Caco-2 (cell line): ENCODE measurements around the gene CXCR4. TPM values are rescaled to one million over a fixed set of nuclear protein-coding genes. Genes with fewer than 3 reads are reported as not detected.
"Not testable (repeated sequence)": the region's sequence is repeated elsewhere in the genome, so short reads cannot be mapped to it uniquely, and the experiment has no call there.

Source experiments
- BruUV-seq: library from RNA; stranded (reverse); fragments of 400-500 nt; replicated peaks from 2 replicates; lab custom pipeline; 2021; lab: Mats Ljungman, UMichigan
- CTCF ChIA-PET: fragments of 300-600 bp; sonication (Branson Sonifier 250); formaldehyde crosslinking; loops from one replicate; lab custom pipeline; 2022; ENCODE audit warnings: antibody characterized with exemption; lab: Charles Lee
- POLR2A ChIA-PET: fragments of 300-600 bp; sonication (Branson Sonifier 250); formaldehyde crosslinking; loops from one replicate; lab custom pipeline; 2022; ENCODE audit warnings: antibody characterized with exemption; lab: Charles Lee
- DNase-seq, 2 experiments: peaks; one replicate each; pipeline versions ENCODE4 v3.0.0 to v3.0.0-alpha.2; 2020 to 2022
- H3K27me3 ChIP-seq: replicated peaks from 2 replicates; pipeline ENCODE4 v1.6.0; 2011; ENCODE audit warnings: low read length; ENCODE audit not compliant: control insufficient read depth, insufficient read depth
- H3K36me3 ChIP-seq: 2 replicates; pipeline ENCODE4 v1.5.1; 2011; ENCODE audit warnings: low read length; ENCODE audit not compliant: control insufficient read depth, insufficient read depth
- H3K4me1 ChIP-seq: fragments of 250-450 bp; sonication (Bioruptor Pico); 2 replicates; pipeline ENCODE4 v1.5.1; 2020; ENCODE audit warnings: mild to moderate bottlenecking
- H3K4me3 ChIP-seq: 2 replicates; pipeline ENCODE4 v1.5.1; 2011; ENCODE audit warnings: low read depth, mild to moderate bottlenecking, control low read depth, low read length
- H3K9me3 ChIP-seq: fragments of 250-450 bp; sonication (Bioruptor Pico); 2 replicates; pipeline ENCODE4 v1.5.1; 2020; ENCODE audit warnings: mild to moderate bottlenecking, moderate library complexity
- H3K27ac Mint-ChIP-seq: one replicate; pipeline ENCODE4 v1.8.0; 2022; ENCODE audit warnings: mixed read lengths; ENCODE audit not compliant: unreplicated experiment
- H3K27me3 Mint-ChIP-seq: one replicate; pipeline ENCODE4 v1.8.0; 2022; ENCODE audit warnings: mixed read lengths; ENCODE audit not compliant: insufficient read depth, unreplicated experiment
- H3K36me3 Mint-ChIP-seq: one replicate; pipeline ENCODE4 v1.8.0; 2022; ENCODE audit warnings: mild to moderate bottlenecking, mixed read lengths; ENCODE audit not compliant: insufficient read depth, unreplicated experiment
- H3K4me1 Mint-ChIP-seq: one replicate; pipeline ENCODE4 v1.8.0; 2022; ENCODE audit warnings: low read depth, mixed read lengths; ENCODE audit not compliant: unreplicated experiment
- H3K4me3 Mint-ChIP-seq: one replicate; pipeline ENCODE4 v1.8.0; 2022; ENCODE audit warnings: mild to moderate bottlenecking, moderate library complexity, mixed read lengths; ENCODE audit not compliant: unreplicated experiment
- H3K9me3 Mint-ChIP-seq: one replicate; pipeline ENCODE4 v1.8.0; 2022; ENCODE audit warnings: mixed read lengths; ENCODE audit not compliant: unreplicated experiment
- intact Hi-C: fragments of 100-400 bp; cut with micrococcal nuclease; formaldehyde crosslinking; loops from one replicate; pipeline ENCODE4 v1.10.0; 2022; ENCODE audit not compliant: unreplicated experiment
- total RNA-seq: library from RNA; stranded (reverse); gene quantifications from 2 replicates; pipeline ENCODE4 v1.2.3, GENCODE V29; 2022
- TF ChIP-seq, protein P1 (sequence below), 2 experiments: fragments of 200-600 bp in 1 of 2; IDR thresholded peaks; 1 replicate in 1 of 2; 2 replicates in 1 of 2; pipeline versions ENCODE4 v1.5.1 to v1.8.0; 2011 to 2022; ENCODE audit warnings: antibody characterized with exemption in 1 of 2, control low read depth in 1 of 2, inconsistent platforms in 1 of 2, low read depth in 1 of 2, low read length in 1 of 2, mild to moderate bottlenecking in 1 of 2, moderate library complexity in 1 of 2; ENCODE audit not compliant: insufficient read depth in 1 of 2, severe bottlenecking in 1 of 2, unreplicated experiment in 1 of 2

CXCR4 gene
- total RNA-seq, 1 experiment from 2014 or later, result 1.4 TPM

DNA sequence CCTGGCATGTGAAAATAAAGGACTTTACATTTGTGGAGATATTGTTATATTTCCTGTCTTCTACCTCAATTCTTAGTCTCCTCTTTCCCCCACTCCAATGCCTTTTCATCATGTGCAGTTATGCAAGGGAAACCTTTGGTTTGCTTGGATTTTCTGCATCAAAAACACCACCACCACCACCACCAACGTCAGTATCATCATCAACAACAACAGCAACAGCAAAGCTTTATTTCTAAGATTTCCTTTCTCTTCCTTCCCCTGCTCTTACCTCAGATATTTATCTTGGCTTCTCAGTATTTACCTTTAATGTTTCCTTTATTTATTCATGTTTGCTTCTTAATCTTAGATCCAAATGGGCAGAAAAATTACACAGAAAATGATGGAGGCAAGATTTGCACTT is 26.1 kb downstream of the CXCR4 start:
- no peaks in the 10 kb centered on the region for H3K4me1 ChIP-seq
- no peak overlapping the region for H3K4me3 ChIP-seq
- Mint-ChIP-seq H3K27me3 (peaks cover 18% of the 10 kb centered on the region), H3K36me3 (no peaks in the 10 kb centered on the region), H3K4me1 (peaks cover 4% of the 10 kb centered on the region), H3K4me3 (no peak overlapping the region), H3K27ac (no peak overlapping the region), H3K9me3 (no peaks in the 10 kb centered on the region)
- TF ChIP-seq, protein P1, sequence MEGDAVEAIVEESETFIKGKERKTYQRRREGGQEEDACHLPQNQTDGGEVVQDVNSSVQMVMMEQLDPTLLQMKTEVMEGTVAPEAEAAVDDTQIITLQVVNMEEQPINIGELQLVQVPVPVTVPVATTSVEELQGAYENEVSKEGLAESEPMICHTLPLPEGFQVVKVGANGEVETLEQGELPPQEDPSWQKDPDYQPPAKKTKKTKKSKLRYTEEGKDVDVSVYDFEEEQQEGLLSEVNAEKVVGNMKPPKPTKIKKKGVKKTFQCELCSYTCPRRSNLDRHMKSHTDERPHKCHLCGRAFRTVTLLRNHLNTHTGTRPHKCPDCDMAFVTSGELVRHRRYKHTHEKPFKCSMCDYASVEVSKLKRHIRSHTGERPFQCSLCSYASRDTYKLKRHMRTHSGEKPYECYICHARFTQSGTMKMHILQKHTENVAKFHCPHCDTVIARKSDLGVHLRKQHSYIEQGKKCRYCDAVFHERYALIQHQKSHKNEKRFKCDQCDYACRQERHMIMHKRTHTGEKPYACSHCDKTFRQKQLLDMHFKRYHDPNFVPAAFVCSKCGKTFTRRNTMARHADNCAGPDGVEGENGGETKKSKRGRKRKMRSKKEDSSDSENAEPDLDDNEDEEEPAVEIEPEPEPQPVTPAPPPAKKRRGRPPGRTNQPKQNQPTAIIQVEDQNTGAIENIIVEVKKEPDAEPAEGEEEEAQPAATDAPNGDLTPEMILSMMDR (IDR thresholded peaks at IDR 0.05; ENCODE audit: insufficient read depth in 1 of 2, low read depth in 1 of 2, low read length in 1 of 2, severe bottlenecking in 1 of 2, unreplicated experiment in 1 of 2), result no peak
- ChIA-PET CTCF (no interaction called here), POLR2A (no interaction called here)
- intact Hi-C loops, result no loop called here
- H3K27me3 ChIP-seq, result no peaks in the 10 kb centered on the region
- H3K9me3 ChIP-seq, result peaks cover 5% of the 10 kb centered on the region; the same call in 1 of the 2 replicates
- no TSS peak for BruUV-seq
- H3K36me3 ChIP-seq, result no peaks in the 10 kb centered on the region
- no peak for DNase-seq

DNA sequence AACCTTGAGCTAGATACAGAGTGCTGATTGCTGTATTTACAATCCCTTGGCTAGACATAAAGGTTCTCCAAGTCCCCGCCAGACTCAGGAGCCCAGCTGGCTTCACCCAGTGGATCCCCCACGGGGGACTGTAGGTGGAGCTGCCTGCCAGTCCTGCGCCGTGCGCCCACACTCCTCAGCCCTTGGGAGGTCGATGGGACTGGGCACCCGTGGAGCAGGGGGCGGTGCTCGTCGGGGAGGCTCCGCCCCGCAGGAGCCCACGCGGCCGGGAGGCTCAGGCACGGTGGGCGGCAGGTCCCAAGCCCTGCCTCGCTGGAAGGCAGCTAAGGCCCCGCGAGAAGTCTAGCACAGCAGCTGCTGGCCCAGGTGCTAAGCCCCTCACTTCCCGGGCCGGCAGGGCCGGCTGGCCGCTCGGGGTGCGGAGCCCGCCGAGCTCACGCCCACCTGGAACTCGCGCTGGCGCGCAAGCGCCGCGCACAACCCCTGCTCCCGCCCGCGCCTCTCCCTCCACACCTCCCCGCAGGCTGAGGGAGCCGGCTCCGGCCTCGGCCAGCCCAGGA is 30.0 kb downstream of the CXCR4 start:
- H3K4me1 ChIP-seq, DNase-seq, H3K4me3 ChIP-seq, H3K9me3 ChIP-seq, H3K27me3 ChIP-seq, H3K36me3 Mint-ChIP-seq, H3K27ac Mint-ChIP-seq, intact Hi-C loops, H3K4me3 Mint-ChIP-seq, H3K27me3 Mint-ChIP-seq, POLR2A ChIA-PET, H3K36me3 ChIP-seq, BruUV-seq, CTCF ChIA-PET: not testable (repeated sequence)
- Mint-ChIP-seq H3K4me1 (peaks cover 14% of the 10 kb centered on the region), H3K9me3 (peaks cover 19% of the 10 kb centered on the region)

DNA sequence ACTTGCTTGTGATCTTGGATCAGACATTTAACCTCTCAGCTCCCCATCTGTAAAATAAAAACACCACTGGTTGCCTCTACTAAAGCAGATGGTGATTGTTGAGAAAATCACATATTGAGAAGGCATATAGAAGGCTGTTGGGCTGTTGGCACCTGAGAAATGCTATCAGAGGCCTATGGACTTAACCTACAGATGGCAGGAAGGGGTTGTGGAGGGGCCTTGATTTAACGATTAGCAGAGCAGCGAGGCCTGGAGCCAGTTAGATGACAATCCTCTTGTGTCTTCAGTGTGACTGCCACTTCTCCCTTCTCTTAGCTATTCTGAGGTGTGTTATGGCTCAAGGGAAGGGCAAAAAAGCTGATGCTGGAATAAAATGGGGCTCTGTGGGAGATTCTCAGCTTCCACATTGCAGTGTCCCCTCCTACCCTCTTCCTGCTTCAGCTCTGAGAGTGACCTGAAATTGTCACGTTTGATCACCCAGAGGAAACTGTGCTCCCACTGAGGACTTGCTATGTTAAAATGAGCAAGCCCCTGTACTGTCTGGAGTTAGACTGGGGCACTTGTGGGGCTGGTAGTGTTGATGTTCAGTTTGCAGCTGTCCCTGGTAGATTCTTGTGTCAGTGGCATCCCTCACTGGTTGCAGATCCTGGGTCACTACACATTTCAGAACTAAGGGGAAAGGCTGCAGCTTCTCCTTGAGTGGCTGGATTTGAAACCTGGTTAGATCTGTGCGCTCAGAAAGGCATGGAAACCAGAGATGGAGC is 31.5 kb downstream of the CXCR4 start:
- Histone ChIP-seq H3K4me3 (no peak overlapping the region), H3K27me3 (no peaks in the 10 kb centered on the region), H3K4me1 (peaks cover 5% of the 10 kb centered on the region; the same call in 1 of the 2 replicates), H3K36me3 (no peaks in the 10 kb centered on the region), H3K9me3 (peaks cover 5% of the 10 kb centered on the region; the same call in 1 of the 2 replicates)
- TF ChIP-seq, protein P1 (IDR thresholded peaks at IDR 0.05; ENCODE audit: insufficient read depth in 1 of 2, low read depth in 1 of 2, low read length in 1 of 2, severe bottlenecking in 1 of 2, unreplicated experiment in 1 of 2), result no peak
- H3K4me1 Mint-ChIP-seq, result peaks cover 14% of the 10 kb centered on the region
- DNase-seq, result no peak
- BruUV-seq, result no TSS peak
- intact Hi-C loops, result no loop called here
- no peaks in the 10 kb centered on the region for H3K36me3 Mint-ChIP-seq
- peaks cover 19% of the 10 kb centered on the region for H3K9me3 Mint-ChIP-seq
- no peaks in the 10 kb centered on the region for H3K27me3 Mint-ChIP-seq
- H3K27ac Mint-ChIP-seq, result peak overlapping the region; percentile 81
- POLR2A ChIA-PET, result no interaction called here
- CTCF ChIA-PET, result no interaction called here
- H3K4me3 Mint-ChIP-seq, result no peak overlapping the region
